ENCODE results near the gene UBE2G2. TPM values are rescaled to one million over a fixed set of nuclear protein-coding genes. Genes with fewer than 3 reads are reported as not detected.

The UBE2G2 gene
- total RNA-seq, 4 donors from 2014 or later = 90.4 to 127 (median 95.3) TPM

DNA sequence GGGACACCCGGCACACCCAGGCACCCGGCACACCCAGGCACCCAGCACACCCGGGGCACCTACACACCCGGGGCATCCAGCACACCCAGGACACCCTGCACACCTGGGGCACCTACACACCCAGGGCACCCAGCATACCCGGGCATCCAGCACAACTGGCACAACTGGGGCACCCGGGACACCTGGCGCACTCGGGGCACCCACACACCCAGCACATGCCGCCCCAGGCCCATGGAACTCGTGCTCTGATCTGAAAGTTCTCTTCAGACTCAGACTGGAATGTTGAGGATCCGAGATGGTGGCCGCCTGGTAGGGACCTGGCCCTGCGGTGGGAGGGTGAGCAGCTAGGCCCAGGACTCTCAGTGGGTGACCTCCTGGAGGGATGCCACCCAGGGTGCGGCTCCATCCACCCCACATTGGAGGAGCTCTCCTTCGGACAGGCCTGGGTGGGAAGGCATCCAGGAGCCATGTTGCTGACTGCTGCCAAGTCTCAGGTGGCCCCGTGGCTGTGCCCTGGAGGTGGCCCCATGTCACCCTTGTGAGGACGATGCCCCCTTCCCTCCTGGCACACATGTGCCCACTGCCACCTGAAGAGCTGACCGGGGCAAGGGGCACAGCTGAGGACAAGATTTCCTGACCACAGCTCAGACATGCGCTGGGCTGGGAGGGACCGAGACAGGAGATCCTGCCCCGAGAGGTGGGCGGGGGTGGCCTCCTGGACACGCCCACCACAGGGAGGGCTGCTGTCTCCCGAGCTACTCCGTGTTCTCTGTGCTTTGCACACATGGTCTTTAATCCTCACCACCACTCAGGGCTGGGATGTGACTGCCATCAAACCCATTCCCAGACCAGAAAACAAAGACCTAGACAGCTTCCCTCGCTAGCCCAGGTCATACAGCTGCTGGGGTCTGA lies 37.0 kb downstream of the UBE2G2 start:
- TF ChIP-seq POLR2A (IDR thresholded peaks at IDR 0.05) = no peak
- TF ChIP-seq, protein P1, sequence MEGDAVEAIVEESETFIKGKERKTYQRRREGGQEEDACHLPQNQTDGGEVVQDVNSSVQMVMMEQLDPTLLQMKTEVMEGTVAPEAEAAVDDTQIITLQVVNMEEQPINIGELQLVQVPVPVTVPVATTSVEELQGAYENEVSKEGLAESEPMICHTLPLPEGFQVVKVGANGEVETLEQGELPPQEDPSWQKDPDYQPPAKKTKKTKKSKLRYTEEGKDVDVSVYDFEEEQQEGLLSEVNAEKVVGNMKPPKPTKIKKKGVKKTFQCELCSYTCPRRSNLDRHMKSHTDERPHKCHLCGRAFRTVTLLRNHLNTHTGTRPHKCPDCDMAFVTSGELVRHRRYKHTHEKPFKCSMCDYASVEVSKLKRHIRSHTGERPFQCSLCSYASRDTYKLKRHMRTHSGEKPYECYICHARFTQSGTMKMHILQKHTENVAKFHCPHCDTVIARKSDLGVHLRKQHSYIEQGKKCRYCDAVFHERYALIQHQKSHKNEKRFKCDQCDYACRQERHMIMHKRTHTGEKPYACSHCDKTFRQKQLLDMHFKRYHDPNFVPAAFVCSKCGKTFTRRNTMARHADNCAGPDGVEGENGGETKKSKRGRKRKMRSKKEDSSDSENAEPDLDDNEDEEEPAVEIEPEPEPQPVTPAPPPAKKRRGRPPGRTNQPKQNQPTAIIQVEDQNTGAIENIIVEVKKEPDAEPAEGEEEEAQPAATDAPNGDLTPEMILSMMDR (IDR thresholded peaks at IDR 0.05) = no peak
- peaks cover 0 to under 1% of the 10 kb centered on the region in 2 donors for H3K36me3 ChIP-seq
- no peaks in the 10 kb centered on the region for H3K9me3 ChIP-seq
- H3K27me3 ChIP-seq = no peaks in the 10 kb centered on the region
- no peak overlapping the region for H3K27ac ChIP-seq
- DNase-seq = no peak
- no peak overlapping the region for H3K4me3 ChIP-seq (replicated peaks in 1 of 3)
- 46 to 64% methylated on average over 11 to 13 of the region's 26 CpGs for WGBS, 2 donors
- peaks cover 0 to 9% of the 10 kb centered on the region in 2 donors for H3K4me1 ChIP-seq
- intact Hi-C loops (cut with DNase I) = no loop called here

DNA sequence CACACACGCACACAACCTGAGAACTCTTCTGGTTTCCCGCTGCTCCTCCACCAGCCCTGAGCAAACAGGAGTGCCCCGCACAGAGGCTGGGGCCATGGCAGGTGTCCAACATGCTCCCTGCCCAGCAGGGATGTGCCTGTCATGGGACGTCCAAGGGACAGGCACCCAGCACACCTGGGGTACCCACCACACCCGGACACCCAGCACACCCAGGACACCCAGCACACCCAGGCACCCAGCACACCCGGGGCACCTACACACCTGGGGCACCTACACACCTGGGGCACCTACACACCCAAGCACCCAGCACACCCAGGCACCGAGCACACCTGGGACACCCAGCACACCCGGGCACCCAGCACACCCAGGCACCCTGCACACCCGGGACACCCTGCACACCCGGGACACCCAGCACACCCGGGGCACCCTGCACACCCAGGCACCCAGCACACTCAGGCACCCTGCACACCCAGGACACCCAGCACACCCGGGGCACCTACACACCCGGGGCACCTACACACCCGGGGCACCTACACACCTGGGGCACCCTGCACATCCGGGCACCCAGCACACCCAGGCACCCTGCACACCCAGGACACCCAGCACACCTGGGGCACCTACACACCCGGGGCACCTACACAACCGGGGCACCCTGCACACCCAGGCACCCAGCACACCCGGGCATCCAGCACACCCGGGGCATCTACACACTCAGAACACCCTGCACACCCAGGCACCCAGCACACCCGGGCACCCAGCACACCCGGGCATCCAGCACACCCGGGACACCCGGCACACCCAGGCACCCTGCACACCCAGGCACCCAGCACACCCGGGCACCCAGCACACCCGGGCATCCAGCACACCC lies 37.9 kb downstream of the UBE2G2 start:
- Histone ChIP-seq H3K4me1 (peaks cover 0 to 9% of the 10 kb centered on the region in 2 donors), H3K4me3 (replicated peaks in 1 of 3) (no peak overlapping the region), H3K9me3 (no peaks in the 10 kb centered on the region), H3K27ac (no peak overlapping the region), H3K36me3 (no peaks in the 10 kb centered on the region), H3K27me3 (no peaks in the 10 kb centered on the region)
- WGBS, 2 donors = 77 to 83% methylated on average over 10 to 12 of the region's 25 CpGs
- TF ChIP-seq, protein P1 (IDR thresholded peaks at IDR 0.05) = no peak
- no peak for TF ChIP-seq POLR2A (IDR thresholded peaks at IDR 0.05)
- intact Hi-C loops (cut with DNase I) = no loop called here
- no peak for DNase-seq

DNA sequence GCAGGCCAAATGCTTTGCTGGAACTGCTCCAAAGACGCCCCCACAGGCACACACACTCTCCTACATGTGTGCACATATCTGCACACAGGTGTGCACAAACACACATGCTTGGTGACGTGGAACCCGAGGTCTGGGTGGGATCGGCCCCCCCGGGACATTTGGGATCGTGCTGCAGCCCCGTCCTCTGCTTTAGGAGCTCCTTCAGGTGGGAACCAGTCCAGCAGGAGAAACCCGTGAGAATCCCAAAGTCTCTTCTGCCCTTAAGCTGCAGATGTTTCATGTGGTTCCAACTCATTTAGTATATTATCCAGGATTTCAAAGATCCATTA lies 38.6 kb downstream of the UBE2G2 start:
- Histone ChIP-seq H3K27ac (no peak overlapping the region), H3K4me1 (peaks cover 0 to 9% of the 10 kb centered on the region in 2 donors), H3K27me3 (no peaks in the 10 kb centered on the region), H3K36me3 (no peaks in the 10 kb centered on the region), H3K9me3 (no peaks in the 10 kb centered on the region), H3K4me3 (replicated peaks in 1 of 3) (no peak overlapping the region)
- intact Hi-C loops (cut with DNase I) = no loop called here
- WGBS, 2 donors = 75 to 83% methylated on average over 7 to 8 of the region's 8 CpGs
- TF ChIP-seq, protein P1 (IDR thresholded peaks at IDR 0.05) = no peak
- no peak for TF ChIP-seq POLR2A (IDR thresholded peaks at IDR 0.05)
- DNase-seq = no peak

DNA sequence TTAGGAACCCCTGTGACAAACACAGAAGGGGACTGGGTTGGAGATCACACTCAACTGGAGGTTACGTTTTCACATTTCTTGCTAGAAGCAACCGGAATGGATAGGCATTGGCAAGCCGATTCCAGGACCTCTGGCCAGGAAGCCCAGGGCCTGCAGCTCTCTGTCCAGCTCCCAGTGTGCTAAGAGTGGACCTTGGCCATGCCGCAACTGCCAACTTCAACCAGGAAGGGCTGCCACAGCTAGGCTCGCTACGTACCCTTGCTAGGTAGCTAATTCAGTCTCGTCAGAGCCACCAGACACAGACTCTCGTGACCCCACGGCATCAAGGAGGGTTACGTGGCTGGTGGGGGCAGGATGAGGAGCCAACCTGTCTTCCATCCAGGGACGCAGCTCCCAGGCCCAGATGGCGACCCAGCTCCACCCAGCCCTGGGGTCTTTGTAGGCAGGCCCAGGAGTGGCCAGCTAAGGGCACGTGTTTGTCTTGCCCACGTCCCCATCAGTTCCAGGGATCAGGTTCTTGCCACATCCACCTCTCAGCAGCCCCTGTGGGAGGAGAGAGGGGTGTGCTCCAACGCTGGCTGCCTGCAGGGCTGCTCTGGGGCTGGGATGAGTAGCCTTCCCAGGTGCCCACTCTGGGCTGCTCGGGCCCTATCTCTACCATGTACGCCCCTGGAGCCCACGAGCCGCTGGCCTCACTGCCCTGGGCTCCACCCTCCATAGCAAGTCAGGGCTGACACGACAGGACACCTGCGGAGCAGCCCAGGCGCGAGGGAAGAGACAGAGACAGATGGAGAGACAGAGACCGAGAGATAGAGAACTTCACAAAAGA lies 39.2 kb downstream of the UBE2G2 start:
- H3K4me3 ChIP-seq (replicated peaks in 1 of 3) = no peak overlapping the region
- H3K36me3 ChIP-seq = no peaks in the 10 kb centered on the region
- DNase-seq = no peak
- no peaks in the 10 kb centered on the region for H3K9me3 ChIP-seq
- H3K27ac ChIP-seq = no peak overlapping the region
- no peaks in the 10 kb centered on the region for H3K27me3 ChIP-seq
- TF ChIP-seq POLR2A (IDR thresholded peaks at IDR 0.05) = no peak
- TF ChIP-seq, protein P1 (IDR thresholded peaks at IDR 0.05) = no peak
- intact Hi-C loops (cut with DNase I) = no loop called here
- WGBS, 2 donors = 91 to 93% methylated on average over 8 to 23 of the region's 24 CpGs
- peaks cover 0 to 9% of the 10 kb centered on the region in 2 donors for H3K4me1 ChIP-seq
